Esophagus mucosa (tissue), 1 donor: ENCODE measurements around the gene FAM193A. TPM values are rescaled to one million over a fixed set of nuclear protein-coding genes. Genes with fewer than 3 reads are reported as not detected.
"Not testable (repeated sequence)": the region's sequence is repeated elsewhere in the genome, so short reads cannot be mapped to it uniquely, and the experiment has no call there.

Experiments used
- ATAC-seq: fragments of 200-7000 bp; cut with Tn5 transposase; one replicate; pipeline ENCODE4 v1.9.1; 2020
- total RNA-seq: library from RNA; stranded (reverse); gene quantifications from one replicate; pipeline ENCODE4 v1.2.4, GENCODE V29; 2023
- donor health status: DM: yes; HTN: yes; CAD: no.

The FAM193A gene
- total RNA-seq, 1 donor from 2014 or later: 12.0 TPM

DNA sequence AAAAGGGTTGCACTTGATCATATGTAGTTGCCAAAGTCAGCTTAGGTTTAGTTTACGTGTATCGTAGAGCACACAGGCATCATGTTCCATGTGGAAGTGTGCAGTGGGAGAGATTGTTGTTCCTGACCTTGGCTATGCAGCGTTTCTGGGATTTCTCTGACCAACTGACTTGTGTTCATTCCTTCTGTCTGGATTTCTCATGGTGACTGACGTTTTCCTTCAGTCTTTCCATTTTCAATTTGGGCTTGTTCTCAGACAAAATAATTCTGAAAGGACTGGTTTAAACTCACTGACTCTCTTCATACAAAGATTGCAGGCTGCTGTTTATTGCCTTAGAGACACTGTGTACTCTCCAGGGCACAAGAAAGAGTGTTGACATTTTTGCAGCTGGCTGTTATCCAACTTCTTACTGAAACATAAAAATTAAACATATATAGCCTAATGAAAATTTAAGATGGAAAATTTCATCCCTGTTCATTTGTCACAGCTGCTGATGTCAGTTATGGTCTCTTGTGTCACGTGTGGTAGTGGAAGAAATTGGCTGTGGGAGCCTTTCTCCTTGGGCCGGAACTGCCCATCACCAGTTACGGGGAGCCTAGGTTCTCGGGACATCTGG, 124.3 kb downstream of the FAM193A start:
- no peak for ATAC-seq

DNA sequence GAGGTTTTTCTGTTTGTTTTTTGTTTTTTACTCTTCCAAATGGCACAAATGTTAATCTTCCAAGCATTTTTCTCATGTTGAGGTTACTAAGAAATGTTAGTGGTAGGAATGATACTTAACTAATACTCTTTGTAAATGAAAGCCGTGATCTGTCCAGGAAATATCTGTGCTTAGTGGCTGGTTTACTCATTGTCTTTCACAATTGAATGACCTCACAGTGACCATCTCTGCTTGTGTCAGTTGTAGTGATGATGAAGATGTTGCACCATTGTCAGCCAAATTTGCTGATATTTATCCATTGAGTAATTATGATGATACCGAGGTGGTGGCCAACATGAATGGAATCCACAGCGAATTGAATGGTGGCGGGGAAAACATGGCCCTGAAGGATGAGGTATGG, 126.2 kb downstream of the FAM193A start:
- peak; percentile 48 for ATAC-seq

DNA sequence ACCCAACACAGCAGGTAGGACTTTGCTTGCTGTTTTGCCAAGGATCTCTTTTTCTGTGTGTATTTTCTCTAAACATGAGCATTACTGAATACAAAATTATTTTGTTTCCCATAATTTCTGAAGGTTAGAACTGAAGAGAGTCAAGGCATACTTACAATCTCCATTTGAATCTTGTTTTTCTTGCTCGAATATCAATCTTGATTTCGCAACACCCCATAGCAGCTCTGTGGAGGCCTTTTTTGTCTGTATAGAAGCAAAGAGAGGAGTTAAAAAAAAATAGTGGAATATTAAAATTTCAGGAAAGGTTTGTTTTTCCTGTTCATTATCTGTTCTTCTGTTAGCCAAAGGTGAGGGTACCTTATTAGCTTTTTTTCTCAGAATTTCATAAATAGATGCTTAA, 126.8 kb downstream of the FAM193A start:
- ATAC-seq: no peak

DNA sequence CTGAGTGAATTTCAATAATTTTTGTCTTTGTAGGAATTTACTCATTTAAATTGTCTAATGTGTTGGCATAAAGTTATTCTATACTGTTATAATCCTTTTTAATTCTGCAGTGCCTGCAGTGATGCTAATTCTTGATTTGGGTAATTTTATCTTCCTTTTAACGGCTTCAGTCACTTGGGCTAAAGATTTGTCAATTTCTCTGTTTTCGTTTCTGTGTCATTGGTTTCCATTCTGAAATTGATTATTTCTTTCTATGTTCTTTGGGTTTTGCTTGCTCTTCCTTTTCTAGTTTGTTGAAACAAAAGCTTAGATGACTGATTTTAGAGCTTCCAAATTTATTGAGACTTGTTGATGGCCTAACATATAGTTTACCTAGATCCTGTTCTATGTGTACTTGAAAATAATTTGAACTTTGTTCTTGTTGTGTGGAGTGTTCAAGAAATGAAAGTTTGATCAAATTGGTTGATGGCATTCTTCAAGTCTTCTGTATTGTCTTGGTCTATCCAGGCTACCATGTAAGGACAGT, 130.3 kb downstream of the FAM193A start:
- no peak for ATAC-seq

DNA sequence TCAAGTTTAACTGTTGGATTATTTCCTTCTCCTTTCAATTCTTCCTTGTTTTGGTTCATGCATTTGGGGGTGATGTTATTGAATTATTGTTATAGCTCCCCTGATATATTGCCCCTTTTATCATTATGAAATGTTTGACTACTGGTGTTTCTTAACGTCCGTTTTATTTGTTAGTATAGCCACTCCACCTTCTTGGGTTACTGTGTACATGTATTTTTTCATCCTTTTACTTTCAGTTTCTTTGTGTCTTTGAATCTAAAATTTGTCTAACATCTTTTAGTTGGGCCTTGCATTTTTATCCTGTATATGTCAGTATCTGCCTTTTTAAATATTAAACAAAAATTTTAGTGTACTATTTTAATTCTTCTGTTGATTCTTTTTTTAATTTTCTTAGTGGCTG, 131.0 kb downstream of the FAM193A start:
- no peak for ATAC-seq

DNA sequence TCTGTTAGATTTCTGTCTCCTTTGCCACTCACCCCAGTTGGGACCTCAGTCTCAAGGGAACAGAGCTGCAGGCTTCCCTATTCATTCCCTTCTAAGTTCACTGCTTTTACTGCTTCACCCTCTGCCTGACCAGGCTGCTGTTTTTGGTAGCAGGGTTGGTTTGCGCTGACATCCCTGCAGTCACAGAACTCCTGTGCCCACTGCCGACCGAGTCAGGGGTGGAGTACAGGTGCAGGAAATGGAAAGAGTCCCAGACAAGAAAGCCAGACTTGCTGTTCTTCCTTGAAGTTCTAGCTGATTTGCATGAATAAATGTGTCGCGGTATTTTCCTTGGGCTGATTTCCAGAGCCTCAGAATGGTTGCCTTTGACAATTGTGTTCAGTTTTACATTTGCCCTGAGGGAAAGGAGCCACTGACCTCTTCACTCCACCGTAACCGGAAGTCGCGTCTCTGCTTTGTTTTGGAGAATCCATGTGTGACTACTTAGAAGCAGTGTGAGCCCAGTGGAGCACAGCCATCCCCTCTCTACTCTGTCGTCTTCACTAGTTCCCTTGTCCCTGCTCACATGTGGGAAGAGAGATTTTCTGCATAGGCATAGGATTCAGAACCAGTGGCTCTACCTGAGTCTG, 134.9 kb downstream of the FAM193A start:
- ATAC-seq: peak; percentile 59

DNA sequence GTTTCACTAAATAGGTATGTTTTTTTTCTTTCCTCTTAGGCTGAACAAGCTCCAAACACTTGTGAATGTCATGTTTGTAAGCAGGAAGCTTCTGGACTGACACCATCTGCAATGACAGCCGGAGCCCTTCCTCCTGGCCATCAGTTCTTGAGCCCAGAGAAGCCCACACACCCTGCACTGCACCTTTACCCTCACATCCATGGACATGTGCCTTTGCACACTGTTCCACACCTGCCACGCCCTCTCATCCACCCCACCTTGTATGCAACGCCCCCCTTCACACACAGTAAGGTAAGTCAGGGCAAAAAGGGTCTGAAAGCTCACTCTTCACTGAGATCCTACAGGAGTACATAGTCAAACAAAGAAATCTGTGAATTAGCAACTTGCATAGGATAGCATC, 135.6 kb downstream of the FAM193A start:
- ATAC-seq: no peak

DNA sequence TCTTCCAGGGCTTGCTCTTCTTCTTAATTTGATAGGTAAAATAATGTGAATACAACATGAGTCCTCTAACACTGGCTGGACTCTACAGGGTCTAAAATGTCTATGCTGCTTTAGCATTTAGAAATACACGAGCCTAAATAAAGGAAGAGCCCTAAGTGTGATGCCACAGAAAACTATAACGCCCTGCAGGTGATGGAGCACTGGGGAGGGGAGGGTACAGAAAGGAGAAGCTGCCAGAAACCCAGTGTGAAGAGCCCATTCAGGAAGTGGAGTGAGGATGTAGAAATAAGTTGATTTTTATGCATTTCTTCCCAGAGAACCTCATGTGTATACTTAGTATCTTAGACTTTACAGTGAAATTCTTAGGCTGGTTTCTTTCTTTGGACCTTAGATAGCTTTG, 136.3 kb downstream of the FAM193A start:
- no peak for ATAC-seq

DNA sequence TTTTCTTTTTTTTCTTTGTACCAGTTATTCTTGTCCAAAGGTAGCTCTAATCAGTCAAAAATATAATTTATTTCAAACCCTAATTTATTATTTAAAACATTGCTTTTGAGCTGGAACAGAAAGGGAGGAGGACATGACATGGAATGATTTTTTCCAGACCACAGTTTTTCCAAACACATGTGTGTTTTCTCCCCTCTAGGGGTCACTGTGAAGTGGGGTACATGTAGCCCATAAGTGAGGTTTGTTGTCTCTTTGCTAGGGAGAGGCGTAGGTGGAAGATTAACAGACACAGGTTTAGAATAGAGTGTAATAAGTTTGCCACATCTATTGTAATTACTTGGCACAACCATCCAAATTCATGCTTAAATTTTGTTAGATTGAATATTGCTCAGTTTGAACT, 136.7 kb downstream of the FAM193A start:
- ATAC-seq: no peak

DNA sequence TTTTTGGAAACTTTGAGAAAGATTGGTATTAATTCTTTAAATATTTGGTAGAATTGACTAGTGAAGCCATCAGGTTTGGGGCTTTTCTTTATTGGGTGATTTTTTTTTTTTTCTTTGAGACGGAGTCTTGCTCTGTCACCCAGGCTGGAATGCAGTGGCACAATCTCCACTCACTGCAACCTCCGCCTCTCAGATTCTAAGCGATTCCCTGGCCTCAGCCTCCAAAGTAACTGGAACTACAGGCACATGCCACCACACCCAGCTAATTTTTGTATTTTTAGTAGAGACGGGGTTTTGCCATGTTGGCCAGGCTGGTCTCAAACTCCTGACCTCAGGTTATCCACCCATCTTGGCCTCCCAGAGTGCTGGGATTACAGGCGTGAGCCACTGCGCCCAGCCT, 143.3 kb downstream of the FAM193A start:
- ATAC-seq: not testable (repeated sequence)

DNA sequence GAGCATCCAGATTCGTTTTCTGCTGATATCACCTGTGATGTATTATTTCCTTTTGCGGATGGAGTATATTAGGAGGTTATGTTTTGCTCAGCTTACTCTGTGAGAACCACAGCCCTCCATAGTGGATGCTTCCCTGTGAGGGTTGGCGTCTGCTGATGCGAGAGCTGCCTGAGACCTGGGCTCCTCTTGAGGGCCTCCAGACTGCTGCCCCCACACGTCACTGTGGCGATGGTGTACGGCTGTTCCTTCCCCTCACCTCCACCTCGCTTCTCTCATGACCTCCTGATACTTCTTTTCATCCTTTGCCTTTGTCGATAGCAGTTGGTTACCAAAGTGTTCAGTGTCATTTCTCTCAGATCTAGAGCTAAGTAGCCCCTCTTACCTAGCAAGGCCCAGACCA, 148.0 kb downstream of the FAM193A start:
- ATAC-seq: no peak

DNA sequence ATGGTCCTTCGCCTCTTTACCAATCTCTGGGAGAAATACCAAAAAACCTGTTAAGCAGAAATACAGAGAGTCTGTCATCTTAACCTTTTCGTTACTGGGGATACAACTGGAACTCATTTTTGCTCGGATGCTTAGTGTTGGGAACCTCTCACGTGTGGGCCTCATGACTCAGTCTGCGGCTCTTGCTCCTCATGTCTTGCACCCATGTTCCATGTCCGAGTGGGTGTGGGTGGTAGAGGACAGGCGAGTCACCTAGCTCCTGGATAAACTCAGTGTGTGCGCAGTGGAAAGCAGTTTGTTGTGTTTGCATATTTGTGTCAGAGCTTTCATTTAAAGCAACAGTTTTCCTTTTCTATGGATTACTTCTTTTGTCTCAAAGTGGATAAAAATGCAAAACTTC, 149.1 kb downstream of the FAM193A start:
- ATAC-seq: peak; percentile 41

DNA sequence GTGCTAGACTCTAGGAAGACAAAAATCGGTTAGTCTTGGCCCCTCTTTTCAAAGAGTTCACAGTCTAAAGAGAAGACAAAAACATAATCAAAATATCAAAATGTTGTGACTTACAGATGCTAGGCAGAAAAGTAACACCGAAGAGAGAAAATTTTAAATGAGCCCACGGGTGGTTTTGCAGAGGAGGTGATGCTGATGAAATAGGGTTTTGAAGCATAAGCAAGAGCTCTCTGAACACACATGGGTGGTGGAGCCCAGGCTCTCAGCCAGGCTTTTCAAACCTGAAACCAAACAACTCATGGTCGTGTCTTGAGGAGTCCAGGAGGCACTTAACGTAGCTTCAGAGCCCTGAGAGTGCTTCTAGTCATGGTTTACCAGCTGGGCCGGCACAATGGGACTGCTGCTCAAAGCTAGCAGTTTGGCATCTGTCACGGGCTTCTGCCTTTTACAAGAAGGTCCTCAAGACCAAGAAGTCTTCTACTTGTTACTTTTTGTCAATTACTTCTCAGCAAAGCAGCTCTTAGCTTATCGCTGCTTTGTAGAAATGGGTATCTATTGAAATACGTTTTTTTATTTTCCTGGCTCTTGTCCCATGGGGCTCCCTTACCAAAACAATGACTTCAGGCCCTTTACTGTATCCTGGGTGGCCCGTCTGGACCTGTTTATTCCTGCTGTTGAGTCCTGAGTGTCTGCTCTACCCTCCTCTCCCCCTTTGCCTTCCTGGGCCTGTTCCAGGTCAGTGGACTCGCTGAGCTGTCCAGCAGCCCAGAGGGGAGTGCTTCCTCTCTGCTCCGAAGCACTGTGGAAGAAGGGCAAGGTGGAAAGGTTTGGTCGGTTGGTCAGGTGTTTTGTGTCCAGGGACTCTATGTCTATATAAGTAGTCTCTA, 150.2 kb downstream of the FAM193A start:
- no peak for ATAC-seq

DNA sequence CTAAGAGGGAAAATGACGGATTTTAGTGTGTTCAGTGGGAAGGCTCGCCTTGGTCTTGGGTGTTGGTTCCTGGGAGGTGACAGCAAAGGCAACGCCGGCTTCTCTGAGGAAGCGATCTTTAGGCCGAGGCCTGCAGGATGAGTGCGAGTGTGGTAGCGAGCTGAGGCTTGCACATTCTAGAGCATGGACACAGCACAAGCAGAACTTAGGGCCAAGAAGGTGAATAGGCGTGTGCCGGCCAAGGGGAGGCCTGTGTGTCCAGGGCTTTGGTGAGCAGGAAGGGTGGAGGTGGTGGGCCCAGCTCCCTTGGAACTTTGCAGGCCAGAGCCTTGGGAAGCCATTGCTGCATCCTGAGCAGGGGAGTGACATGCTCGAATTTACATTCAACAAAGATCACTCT, 151.8 kb downstream of the FAM193A start:
- ATAC-seq: no peak

DNA sequence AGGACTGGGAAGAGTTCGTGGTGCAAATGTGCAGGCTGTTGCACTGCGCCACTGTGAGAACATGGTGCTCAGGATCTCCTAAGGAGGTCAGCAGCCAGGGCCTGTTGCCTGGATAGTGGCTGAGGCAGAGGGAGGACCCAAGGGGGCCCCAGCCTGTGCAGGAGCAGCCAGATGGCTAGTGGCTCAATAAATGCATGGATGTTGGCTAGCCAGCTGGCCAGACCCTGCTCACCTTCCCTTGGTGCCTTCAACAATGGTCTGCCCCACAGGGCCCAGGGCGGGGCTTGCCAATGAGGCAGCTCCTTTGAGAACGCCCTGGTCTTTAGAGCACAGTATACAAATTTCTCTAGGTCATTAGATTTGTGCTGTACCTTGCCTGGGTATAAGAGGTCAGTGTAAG, 152.2 kb downstream of the FAM193A start:
- ATAC-seq: no peak

DNA sequence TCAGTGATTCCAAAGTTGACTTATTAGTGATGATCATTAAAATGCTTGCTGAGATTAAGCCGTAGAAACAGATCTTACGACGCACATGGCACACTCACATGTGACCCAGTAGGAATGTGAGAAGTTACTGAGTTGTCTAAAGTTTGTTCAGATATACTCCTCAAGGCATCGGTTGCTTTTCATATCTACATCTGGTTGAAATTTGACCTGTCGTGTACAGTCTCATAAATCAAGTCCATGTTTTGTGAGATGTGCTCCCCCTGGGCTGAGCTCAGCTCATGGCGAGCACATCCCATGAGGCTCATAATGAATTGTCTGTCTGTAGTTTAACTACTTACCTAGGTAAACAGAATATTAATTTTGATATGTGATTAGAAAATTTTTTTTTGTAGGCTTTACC, 152.7 kb downstream of the FAM193A start:
- no peak for ATAC-seq

DNA sequence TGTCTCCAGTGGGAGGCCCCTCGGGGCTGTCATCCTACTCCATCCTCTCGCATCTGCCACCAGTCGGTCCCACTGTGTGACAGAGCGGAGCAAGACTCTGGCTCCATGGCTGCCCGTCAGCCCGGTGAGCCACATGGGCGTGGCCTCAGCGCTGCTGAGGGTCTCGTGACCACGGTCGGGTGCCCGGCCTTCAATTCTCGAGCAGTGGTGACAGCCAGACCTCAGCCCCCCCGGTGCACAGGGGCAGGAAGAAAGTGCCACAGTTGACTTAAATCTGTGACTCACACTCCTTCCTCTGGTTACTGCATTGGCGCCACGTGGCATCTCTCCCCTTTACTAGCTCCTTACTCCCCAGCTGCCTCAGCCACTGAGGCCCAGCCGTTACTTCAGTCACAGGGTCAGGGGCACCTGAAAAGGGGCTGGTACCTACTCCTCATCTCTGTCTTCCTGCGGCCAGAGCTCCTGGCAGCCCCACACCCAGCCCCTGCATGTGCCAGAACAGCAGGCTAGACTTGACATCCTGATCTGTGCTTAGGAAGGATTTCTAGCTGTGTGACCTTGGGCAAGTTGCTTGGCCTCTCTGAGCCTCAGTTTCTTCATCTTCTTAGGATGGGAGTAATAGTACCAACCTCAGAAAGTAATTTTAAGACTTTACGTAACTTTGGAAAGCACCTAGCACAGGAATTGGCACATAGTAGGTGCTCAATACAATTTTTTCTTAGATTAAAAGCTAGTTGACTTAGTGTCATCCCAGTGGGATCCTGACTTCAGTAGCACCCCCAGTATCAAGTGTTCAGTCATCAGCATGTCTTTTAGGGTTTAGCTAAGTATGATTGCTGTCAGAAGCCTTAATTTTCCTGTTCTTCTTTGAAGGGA, 153.6 kb downstream of the FAM193A start:
- peak; percentile 57 for ATAC-seq

DNA sequence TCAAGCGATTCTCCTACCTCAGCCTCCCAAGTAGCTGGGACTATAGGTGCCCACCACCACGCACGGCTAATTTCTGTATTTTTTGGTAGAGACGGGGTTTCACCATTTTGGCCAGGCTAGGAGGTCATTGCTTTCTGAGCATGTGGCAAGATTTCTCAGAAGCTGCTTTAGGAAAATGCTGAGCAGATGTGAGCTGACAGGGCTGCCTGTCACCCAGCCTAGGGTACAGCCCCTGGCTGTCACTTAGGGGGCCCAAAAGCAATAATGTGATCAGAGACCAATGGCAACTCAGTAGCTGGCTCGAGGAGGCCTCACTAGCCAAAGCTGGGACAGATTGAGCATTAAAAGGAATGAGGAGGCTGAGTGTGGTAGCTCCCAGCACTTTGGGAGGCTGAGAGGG, 154.9 kb downstream of the FAM193A start:
- no peak for ATAC-seq

DNA sequence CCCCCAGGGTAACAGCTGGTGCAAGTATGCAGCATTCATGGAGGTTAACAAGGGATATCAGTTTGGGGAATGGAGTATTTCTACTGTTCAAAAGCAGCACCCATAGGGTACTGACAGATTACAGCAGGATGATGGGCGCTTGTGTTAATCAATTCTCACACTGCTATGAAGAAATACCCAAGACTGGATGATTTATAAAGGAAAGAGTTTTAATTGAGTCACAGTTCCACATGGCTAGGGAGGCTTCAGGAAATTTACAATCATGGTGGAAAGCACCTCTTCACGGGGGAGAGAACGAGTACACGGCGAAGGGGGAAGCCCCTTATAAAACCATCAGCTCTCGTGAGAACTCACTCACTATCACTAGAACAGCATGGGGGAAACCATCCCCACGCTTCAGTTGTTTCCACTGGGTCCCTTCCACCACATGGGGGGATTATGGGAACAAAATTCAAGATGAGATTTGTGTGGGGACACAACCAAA, 155.5 kb downstream of the FAM193A start:
- ATAC-seq: no peak

DNA sequence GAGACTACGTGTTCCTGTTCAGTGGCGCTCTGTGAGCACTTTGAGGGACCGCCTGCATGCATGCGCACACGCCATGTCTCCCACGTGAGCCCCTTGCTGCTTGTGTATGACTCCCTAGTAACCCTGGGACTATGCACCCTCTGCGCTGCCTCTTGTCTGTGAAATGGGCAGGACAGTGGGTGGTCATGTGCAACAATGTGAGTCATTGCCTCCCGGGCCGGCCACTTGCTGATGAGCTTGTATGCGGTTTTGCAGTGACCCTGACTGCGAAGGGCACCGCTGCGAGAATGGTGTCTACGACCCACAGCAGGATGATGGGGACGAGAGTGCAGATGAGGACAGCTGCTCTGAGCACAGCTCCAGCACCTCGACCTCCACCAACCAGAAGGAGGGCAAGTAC, 158.2 kb downstream of the FAM193A start:
- no peak for ATAC-seq

DNA sequence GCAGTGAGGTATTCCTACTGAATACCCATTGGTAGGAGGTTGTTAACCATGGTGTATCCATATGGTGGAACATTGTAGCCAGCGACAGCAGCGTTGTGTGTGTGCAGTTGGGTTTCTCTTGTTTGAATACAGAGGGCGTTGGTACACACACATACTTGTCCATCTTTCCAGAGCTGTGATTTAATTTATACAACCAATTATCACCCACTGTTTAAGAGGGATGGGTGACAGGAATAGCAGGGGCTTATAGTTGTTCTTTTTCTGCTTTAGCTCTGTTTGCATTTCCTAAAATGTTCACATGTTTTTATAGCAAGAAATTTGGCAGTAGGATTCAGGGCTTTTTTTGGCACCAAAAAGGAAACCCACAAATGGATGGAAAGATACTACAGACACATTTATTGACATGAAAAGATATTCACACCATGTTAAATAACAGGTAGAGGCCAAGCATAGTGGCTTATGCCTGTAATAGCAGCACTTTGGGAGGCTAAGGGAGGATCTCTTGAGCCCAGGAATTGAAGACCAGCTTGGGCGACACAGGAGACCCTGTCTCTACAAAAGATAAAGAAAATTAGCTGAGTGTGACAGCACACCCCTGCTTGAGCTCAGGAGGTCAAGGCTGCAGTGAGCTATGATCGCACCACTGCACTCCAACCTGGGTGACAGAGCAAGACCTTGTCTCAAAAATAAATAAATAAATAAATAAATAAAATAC, 159.1 kb downstream of the FAM193A start:
- ATAC-seq: no peak

DNA sequence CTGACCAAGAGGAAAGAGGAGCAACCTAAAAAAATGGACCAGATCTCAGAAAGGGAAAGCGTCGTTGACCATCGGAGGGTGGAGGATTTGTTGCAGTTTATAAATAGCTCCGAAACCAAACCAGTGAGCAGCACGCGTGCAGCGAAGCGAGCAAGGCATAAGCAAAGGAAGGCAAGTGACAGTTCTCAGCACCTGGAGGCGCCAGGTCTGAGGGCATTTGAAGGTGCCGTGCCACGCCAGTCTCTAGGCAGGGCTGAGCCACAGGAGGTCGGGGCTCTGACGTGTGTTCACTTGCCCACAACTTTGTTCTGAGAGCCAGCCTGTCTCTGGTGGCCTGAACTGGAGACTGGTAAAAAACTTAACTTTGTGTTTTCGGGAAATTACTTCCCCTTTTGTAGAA, 160.0 kb downstream of the FAM193A start:
- ATAC-seq: peak; percentile 69
